ENCODE measurements around the gene DYNLRB2. TPM values are rescaled to one million over a fixed set of nuclear protein-coding genes. Genes with fewer than 3 reads are reported as not detected.

The DYNLRB2 gene
- total and polyA plus RNA-seq, 2 of the 13 experiments (the other 11 are each of a cell fraction or from before 2014, with no cell fraction given) = not detected

GRCh38 chr16:80540516-80541305, at the start of gene DYNLRB2 (continued):
- TF ChIP-seq, protein P1, sequence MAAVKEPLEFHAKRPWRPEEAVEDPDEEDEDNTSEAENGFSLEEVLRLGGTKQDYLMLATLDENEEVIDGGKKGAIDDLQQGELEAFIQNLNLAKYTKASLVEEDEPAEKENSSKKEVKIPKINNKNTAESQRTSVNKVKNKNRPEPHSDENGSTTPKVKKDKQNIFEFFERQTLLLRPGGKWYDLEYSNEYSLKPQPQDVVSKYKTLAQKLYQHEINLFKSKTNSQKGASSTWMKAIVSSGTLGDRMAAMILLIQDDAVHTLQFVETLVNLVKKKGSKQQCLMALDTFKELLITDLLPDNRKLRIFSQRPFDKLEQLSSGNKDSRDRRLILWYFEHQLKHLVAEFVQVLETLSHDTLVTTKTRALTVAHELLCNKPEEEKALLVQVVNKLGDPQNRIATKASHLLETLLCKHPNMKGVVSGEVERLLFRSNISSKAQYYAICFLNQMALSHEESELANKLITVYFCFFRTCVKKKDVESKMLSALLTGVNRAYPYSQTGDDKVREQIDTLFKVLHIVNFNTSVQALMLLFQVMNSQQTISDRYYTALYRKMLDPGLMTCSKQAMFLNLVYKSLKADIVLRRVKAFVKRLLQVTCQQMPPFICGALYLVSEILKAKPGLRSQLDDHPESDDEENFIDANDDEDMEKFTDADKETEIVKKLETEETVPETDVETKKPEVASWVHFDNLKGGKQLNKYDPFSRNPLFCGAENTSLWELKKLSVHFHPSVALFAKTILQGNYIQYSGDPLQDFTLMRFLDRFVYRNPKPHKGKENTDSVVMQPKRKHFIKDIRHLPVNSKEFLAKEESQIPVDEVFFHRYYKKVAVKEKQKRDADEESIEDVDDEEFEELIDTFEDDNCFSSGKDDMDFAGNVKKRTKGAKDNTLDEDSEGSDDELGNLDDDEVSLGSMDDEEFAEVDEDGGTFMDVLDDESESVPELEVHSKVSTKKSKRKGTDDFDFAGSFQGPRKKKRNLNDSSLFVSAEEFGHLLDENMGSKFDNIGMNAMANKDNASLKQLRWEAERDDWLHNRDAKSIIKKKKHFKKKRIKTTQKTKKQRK (IDR thresholded peaks at IDR 0.05; ENCODE audit: low read length) = no peak
- no peak; the same call in 1 of the 2 replicates for TF ChIP-seq NR1H2 (CRISPR knock-in tag; IDR thresholded peaks at IDR 0.05; ENCODE audit: borderline replicate concordance, low read depth)
- TF ChIP-seq, protein P2, sequence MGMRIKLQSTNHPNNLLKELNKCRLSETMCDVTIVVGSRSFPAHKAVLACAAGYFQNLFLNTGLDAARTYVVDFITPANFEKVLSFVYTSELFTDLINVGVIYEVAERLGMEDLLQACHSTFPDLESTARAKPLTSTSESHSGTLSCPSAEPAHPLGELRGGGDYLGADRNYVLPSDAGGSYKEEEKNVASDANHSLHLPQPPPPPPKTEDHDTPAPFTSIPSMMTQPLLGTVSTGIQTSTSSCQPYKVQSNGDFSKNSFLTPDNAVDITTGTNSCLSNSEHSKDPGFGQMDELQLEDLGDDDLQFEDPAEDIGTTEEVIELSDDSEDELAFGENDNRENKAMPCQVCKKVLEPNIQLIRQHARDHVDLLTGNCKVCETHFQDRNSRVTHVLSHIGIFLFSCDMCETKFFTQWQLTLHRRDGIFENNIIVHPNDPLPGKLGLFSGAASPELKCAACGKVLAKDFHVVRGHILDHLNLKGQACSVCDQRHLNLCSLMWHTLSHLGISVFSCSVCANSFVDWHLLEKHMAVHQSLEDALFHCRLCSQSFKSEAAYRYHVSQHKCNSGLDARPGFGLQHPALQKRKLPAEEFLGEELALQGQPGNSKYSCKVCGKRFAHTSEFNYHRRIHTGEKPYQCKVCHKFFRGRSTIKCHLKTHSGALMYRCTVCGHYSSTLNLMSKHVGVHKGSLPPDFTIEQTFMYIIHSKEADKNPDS (CRISPR knock-in tag; IDR thresholded peaks at IDR 0.05) = 0 out of 2 replicates have a peak, but pooled peaks have one; percentile 51
- no peak for TF ChIP-seq TCF12 (IDR thresholded peaks at IDR 0.05)
- peak; percentile 75; the same call in 1 of the 2 replicates for TF ChIP-seq TCF12 (CRISPR knock-in tag; IDR thresholded peaks at IDR 0.05)
- TF ChIP-seq HNF1B (CRISPR knock-in tag; IDR thresholded peaks at IDR 0.05) = peak; percentile 74; the same call in 1 of the 2 replicates
- no peak for TF ChIP-seq BCLAF1 (IDR thresholded peaks at IDR 0.05)
- TF ChIP-seq ZNF776 (CRISPR knock-in tag; IDR thresholded peaks at IDR 0.05) = peak; percentile 58; the same call in 1 of the 2 replicates
- TF ChIP-seq PITX1 (CRISPR knock-in tag; IDR thresholded peaks at IDR 0.05) = peak; percentile 66; the same call in 1 of the 2 replicates
- peak; percentile 77 for TF ChIP-seq NFYC (CRISPR knock-in tag; IDR thresholded peaks at IDR 0.05)
- peak; percentile 75 for TF ChIP-seq YEATS4 (CRISPR knock-in tag; IDR thresholded peaks at IDR 0.05; ENCODE audit: borderline replicate concordance)
- TF ChIP-seq ZNF577 (CRISPR knock-in tag; IDR thresholded peaks at IDR 0.05; ENCODE audit: borderline replicate concordance, low read depth) = no peak
- peak; percentile 96 for TF ChIP-seq ARID4A (CRISPR knock-in tag; IDR thresholded peaks at IDR 0.05; ENCODE audit: borderline replicate concordance)

Measured in HepG2 (cell line).